ENCODE measurements around the gene STAT3.

Gene STAT3

GRCh38 chr17:42341568-42341967 is 46.7 kb downstream of the STAT3 start:
- Histone ChIP-seq H3K9me3 (ENCODE audit: control insufficient read depth in 1 of 2, low read length in 2 of 2) (no peaks in the 10 kb centered on the region), H3K27me3 (ENCODE audit: low read depth, low read length) (no peaks in the 10 kb centered on the region), H3K4me3 (ENCODE audit: low read depth in 1 of 2, low read length in 2 of 2) (no peak overlapping the region), H3K4me1 (ENCODE audit: control insufficient read depth in 1 of 2, insufficient read depth in 2 of 2, low read length in 2 of 2) (peaks cover 0 to 4% of the 10 kb centered on the region in 2 donors), H3K36me3 (ENCODE audit: control insufficient read depth in 1 of 2, insufficient read depth in 2 of 2, low read length in 2 of 2) (peaks cover 57 to 69% of the 10 kb centered on the region in 2 donors), H3K27ac (ENCODE audit: low read length) (no peak overlapping the region)

- H3K36me3 ChIP-seq (ENCODE audit: control insufficient read depth in 1 of 2, insufficient read depth in 2 of 2, low read length in 2 of 2), result peaks cover 57 to 69% of the 10 kb centered on the region in 2 donors
- H3K4me3 ChIP-seq (ENCODE audit: low read depth in 1 of 2, low read length in 2 of 2), result no peak overlapping the region
- H3K27me3 ChIP-seq (ENCODE audit: low read depth, low read length), result no peaks in the 10 kb centered on the region
- no peaks in the 10 kb centered on the region for H3K9me3 ChIP-seq (ENCODE audit: control insufficient read depth in 1 of 2, low read length in 2 of 2)
- no peak overlapping the region for H3K27ac ChIP-seq (ENCODE audit: low read length)
- peaks cover 0 to 4% of the 10 kb centered on the region in 2 donors for H3K4me1 ChIP-seq (ENCODE audit: control insufficient read depth in 1 of 2, insufficient read depth in 2 of 2, low read length in 2 of 2)
Observed at GRCh38 chr17:42340691-42341127, 47.5 kb downstream of the STAT3 start.

- Histone ChIP-seq H3K27me3 (ENCODE audit: low read depth, low read length) (no peaks in the 10 kb centered on the region), H3K36me3 (ENCODE audit: control insufficient read depth in 1 of 2, insufficient read depth in 2 of 2, low read length in 2 of 2) (peaks cover 62 to 74% of the 10 kb centered on the region in 2 donors), H3K9me3 (ENCODE audit: control insufficient read depth in 1 of 2, low read length in 2 of 2) (no peaks in the 10 kb centered on the region), H3K4me3 (ENCODE audit: low read depth in 1 of 2, low read length in 2 of 2) (no peak overlapping the region), H3K27ac (ENCODE audit: low read length) (no peak overlapping the region), H3K4me1 (ENCODE audit: control insufficient read depth in 1 of 2, insufficient read depth in 2 of 2, low read length in 2 of 2) (peaks cover 0 to 4% of the 10 kb centered on the region in 2 donors)
Observed at GRCh38 chr17:42339221-42339620, 49.0 kb downstream of the STAT3 start.

GRCh38 chr17:42338427-42338985 is 49.7 kb downstream of the STAT3 start:
- Histone ChIP-seq H3K36me3 (ENCODE audit: control insufficient read depth in 1 of 2, insufficient read depth in 2 of 2, low read length in 2 of 2) (peaks cover 63 to 74% of the 10 kb centered on the region in 2 donors), H3K27me3 (ENCODE audit: low read depth, low read length) (no peaks in the 10 kb centered on the region), H3K9me3 (ENCODE audit: control insufficient read depth in 1 of 2, low read length in 2 of 2) (no peaks in the 10 kb centered on the region), H3K4me1 (ENCODE audit: control insufficient read depth in 1 of 2, insufficient read depth in 2 of 2, low read length in 2 of 2) (peaks cover 0 to 4% of the 10 kb centered on the region in 2 donors), H3K27ac (ENCODE audit: low read length) (no peak overlapping the region), H3K4me3 (ENCODE audit: low read depth in 1 of 2, low read length in 2 of 2) (no peak overlapping the region)

GRCh38 chr17:42337442-42337841 is 50.8 kb downstream of the STAT3 start:
- Histone ChIP-seq H3K4me3 (ENCODE audit: low read depth in 1 of 2, low read length in 2 of 2) (no peak overlapping the region), H3K4me1 (ENCODE audit: control insufficient read depth in 1 of 2, insufficient read depth in 2 of 2, low read length in 2 of 2) (peaks cover 0 to 4% of the 10 kb centered on the region in 2 donors), H3K27ac (ENCODE audit: low read length) (no peak overlapping the region), H3K27me3 (ENCODE audit: low read depth, low read length) (no peaks in the 10 kb centered on the region), H3K36me3 (ENCODE audit: control insufficient read depth in 1 of 2, insufficient read depth in 2 of 2, low read length in 2 of 2) (peaks cover 63 to 80% of the 10 kb centered on the region in 2 donors), H3K9me3 (ENCODE audit: control insufficient read depth in 1 of 2, low read length in 2 of 2) (no peaks in the 10 kb centered on the region)

- Histone ChIP-seq H3K4me3 (ENCODE audit: low read depth in 1 of 2, low read length in 2 of 2) (no peak overlapping the region), H3K9me3 (ENCODE audit: control insufficient read depth in 1 of 2, low read length in 2 of 2) (no peaks in the 10 kb centered on the region), H3K27ac (ENCODE audit: low read length) (no peak overlapping the region), H3K36me3 (ENCODE audit: control insufficient read depth in 1 of 2, insufficient read depth in 2 of 2, low read length in 2 of 2) (peaks cover 58 to 76% of the 10 kb centered on the region in 2 donors), H3K4me1 (ENCODE audit: control insufficient read depth in 1 of 2, insufficient read depth in 2 of 2, low read length in 2 of 2) (peaks cover 2 to 4% of the 10 kb centered on the region in 2 donors), H3K27me3 (ENCODE audit: low read depth, low read length) (no peaks in the 10 kb centered on the region)
Observed at GRCh38 chr17:42334677-42335076, 53.6 kb downstream of the STAT3 start.

GRCh38 chr17:42333053-42333452 is 55.2 kb downstream of the STAT3 start:
- peaks cover 4 to 13% of the 10 kb centered on the region in 2 donors for H3K4me1 ChIP-seq (ENCODE audit: control insufficient read depth in 1 of 2, insufficient read depth in 2 of 2, low read length in 2 of 2)
- no peaks in the 10 kb centered on the region for H3K27me3 ChIP-seq (ENCODE audit: low read depth, low read length)
- no peak overlapping the region for H3K4me3 ChIP-seq (ENCODE audit: low read depth in 1 of 2, low read length in 2 of 2)
- H3K36me3 ChIP-seq (ENCODE audit: control insufficient read depth in 1 of 2, insufficient read depth in 2 of 2, low read length in 2 of 2), result peaks cover 61 to 74% of the 10 kb centered on the region in 2 donors
- no peak overlapping the region for H3K27ac ChIP-seq (ENCODE audit: low read length)
- no peaks in the 10 kb centered on the region for H3K9me3 ChIP-seq (ENCODE audit: control insufficient read depth in 1 of 2, low read length in 2 of 2)

GRCh38 chr17:42329025-42329976 is 58.9 kb downstream of the STAT3 start:
- no peak overlapping the region for H3K4me3 ChIP-seq (ENCODE audit: low read depth in 1 of 2, low read length in 2 of 2)
- H3K9me3 ChIP-seq (ENCODE audit: control insufficient read depth in 1 of 2, low read length in 2 of 2), result no peaks in the 10 kb centered on the region
- H3K36me3 ChIP-seq (ENCODE audit: control insufficient read depth in 1 of 2, insufficient read depth in 2 of 2, low read length in 2 of 2), result peaks cover 55 to 65% of the 10 kb centered on the region in 2 donors
- H3K4me1 ChIP-seq (ENCODE audit: control insufficient read depth in 1 of 2, insufficient read depth in 2 of 2, low read length in 2 of 2), result peaks cover 0 to 13% of the 10 kb centered on the region in 2 donors
- H3K27me3 ChIP-seq (ENCODE audit: low read depth, low read length), result no peaks in the 10 kb centered on the region
- peak overlapping the region; percentile 49 for H3K27ac ChIP-seq (ENCODE audit: low read length)

- H3K27ac ChIP-seq (ENCODE audit: low read length), result peak overlapping the region; percentile 14
- no peaks in the 10 kb centered on the region for H3K27me3 ChIP-seq (ENCODE audit: low read depth, low read length)
- peaks cover 58 to 66% of the 10 kb centered on the region in 2 donors for H3K36me3 ChIP-seq (ENCODE audit: control insufficient read depth in 1 of 2, insufficient read depth in 2 of 2, low read length in 2 of 2)
- H3K9me3 ChIP-seq (ENCODE audit: control insufficient read depth in 1 of 2, low read length in 2 of 2), result no peaks in the 10 kb centered on the region
- peaks cover 0 to 21% of the 10 kb centered on the region in 2 donors for H3K4me1 ChIP-seq (ENCODE audit: control insufficient read depth in 1 of 2, insufficient read depth in 2 of 2, low read length in 2 of 2)
- H3K4me3 ChIP-seq (ENCODE audit: low read depth in 1 of 2, low read length in 2 of 2), result no peak overlapping the region
Observed at GRCh38 chr17:42325026-42325425, 63.2 kb downstream of the STAT3 start.

- Histone ChIP-seq H3K27ac (ENCODE audit: low read length) (no peak overlapping the region), H3K4me1 (ENCODE audit: control insufficient read depth in 1 of 2, insufficient read depth in 2 of 2, low read length in 2 of 2) (peaks cover 0 to 8% of the 10 kb centered on the region in 2 donors), H3K9me3 (ENCODE audit: control insufficient read depth in 1 of 2, low read length in 2 of 2) (no peaks in the 10 kb centered on the region), H3K4me3 (ENCODE audit: low read depth in 1 of 2, low read length in 2 of 2) (no peak overlapping the region), H3K36me3 (ENCODE audit: control insufficient read depth in 1 of 2, insufficient read depth in 2 of 2, low read length in 2 of 2) (peaks cover 55 to 67% of the 10 kb centered on the region in 2 donors), H3K27me3 (ENCODE audit: low read depth, low read length) (no peaks in the 10 kb centered on the region)
Observed at GRCh38 chr17:42323268-42323773, 64.9 kb downstream of the STAT3 start.
